Mesenchymal stem cell (in vitro differentiated cells and primary cell): Measurements from ENCODE around the gene ACTR6.

Experiments used
- DNase-seq: peaks from one replicate; pipeline ENCODE4 v3.0.0-alpha.2; 2013
- H2AFZ ChIP-seq: one replicate; pipeline ENCODE4 v1.6.1; 2013; ENCODE audit warnings: low read depth, mild to moderate bottlenecking, control low read depth, inconsistent platforms, low read length, moderate library complexity
- H2AK5ac ChIP-seq: 2 replicates; pipeline ENCODE4 v1.6.1; 2013; ENCODE audit warnings: low read length, moderate library complexity, mild to moderate bottlenecking, inconsistent platforms; ENCODE audit not compliant: severe bottlenecking
- H2BK120ac ChIP-seq: one replicate; pipeline ENCODE4 v1.6.1; 2013; ENCODE audit warnings: low read depth, mild to moderate bottlenecking, inconsistent platforms, low read length, moderate library complexity
- H2BK12ac ChIP-seq, 2 experiments: one replicate each; pipeline ENCODE4 v1.6.1; 2013; ENCODE audit warnings: inconsistent platforms in 2 of 2, low read length in 2 of 2, mild to moderate bottlenecking in 2 of 2, moderate library complexity in 2 of 2, control low read depth in 1 of 2
- H2BK15ac ChIP-seq: one replicate; pipeline ENCODE4 v1.6.1; 2013; ENCODE audit warnings: mild to moderate bottlenecking, low read depth, inconsistent platforms; ENCODE audit not compliant: poor library complexity, severe bottlenecking
- H2BK5ac ChIP-seq: 2 replicates; pipeline ENCODE4 v1.6.1; 2013; ENCODE audit warnings: low read depth, mild to moderate bottlenecking, low read length, control low read depth, inconsistent platforms; ENCODE audit not compliant: poor library complexity, severe bottlenecking
- H3K14ac ChIP-seq, 2 experiments: one replicate each; pipeline ENCODE4 v1.6.1; 2013; ENCODE audit warnings: inconsistent platforms in 2 of 2, low read length in 2 of 2, control low read depth in 1 of 2, mild to moderate bottlenecking in 1 of 2, moderate library complexity in 1 of 2
- H3K18ac ChIP-seq, 2 experiments: one replicate each; pipeline ENCODE4 v1.6.1; 2013; ENCODE audit warnings: inconsistent platforms in 2 of 2, low read length in 2 of 2, control low read depth in 1 of 2, low read depth in 1 of 2, mild to moderate bottlenecking in 1 of 2
- H3K23ac ChIP-seq, 2 experiments: one replicate each; pipeline ENCODE4 v1.6.1; 2013; ENCODE audit warnings: inconsistent platforms in 2 of 2, low read length in 2 of 2, mild to moderate bottlenecking in 2 of 2, moderate library complexity in 2 of 2, control low read depth in 1 of 2
- H3K27ac ChIP-seq: 2 replicates; pipeline ENCODE4 v1.5.1; 2013; ENCODE audit warnings: mild to moderate bottlenecking, moderate library complexity, low read length, control low read depth, inconsistent platforms; ENCODE audit not compliant: poor library complexity, severe bottlenecking
- H3K27me3 ChIP-seq, 2 experiments: 2 replicates each; pipeline versions ENCODE4 v1.6.1 to v1.7.0; 2013; ENCODE audit warnings: low read length in 2 of 2, mild to moderate bottlenecking in 2 of 2, moderate library complexity in 2 of 2, control low read depth in 1 of 2, inconsistent platforms in 1 of 2; ENCODE audit not compliant: control insufficient read depth in 1 of 2, insufficient read depth in 1 of 2
- H3K36me3 ChIP-seq, 2 experiments: 2 replicates each; pipeline versions ENCODE4 v1.6.1 to v1.7.0; 2013; ENCODE audit warnings: low read length in 2 of 2, control low read depth in 1 of 2, inconsistent platforms in 1 of 2, low read depth in 1 of 2, mild to moderate bottlenecking in 1 of 2; ENCODE audit not compliant: insufficient read depth in 2 of 2, control insufficient read depth in 1 of 2
- H3K4ac ChIP-seq, 2 experiments: one replicate each; pipeline ENCODE4 v1.6.1; 2013; ENCODE audit warnings: inconsistent platforms in 2 of 2, low read length in 2 of 2, mild to moderate bottlenecking in 2 of 2, moderate library complexity in 2 of 2, control low read depth in 1 of 2, low read depth in 1 of 2
- H3K4me1 ChIP-seq: 2 replicates; pipeline ENCODE4 v1.6.1; 2013; ENCODE audit warnings: low read depth, low read length, control low read depth; ENCODE audit not compliant: control insufficient read depth, insufficient read depth
- H3K4me2 ChIP-seq: 2 replicates; pipeline ENCODE4 v1.6.1; 2013; ENCODE audit warnings: low read length, mild to moderate bottlenecking, inconsistent platforms; ENCODE audit not compliant: poor library complexity, severe bottlenecking
- H3K4me3 ChIP-seq, 2 experiments: 2 replicates each; pipeline versions ENCODE4 v1.5.1 to v1.7.0; 2013; ENCODE audit warnings: low read length in 2 of 2, mild to moderate bottlenecking in 2 of 2, control low read depth in 1 of 2, low read depth in 1 of 2; ENCODE audit not compliant: insufficient read depth in 1 of 2
- H3K79me1 ChIP-seq: replicated peaks from 2 replicates; pipeline ENCODE4 v1.6.1; 2013; ENCODE audit warnings: mild to moderate bottlenecking, control low read depth, low read length, inconsistent platforms; ENCODE audit not compliant: poor library complexity, severe bottlenecking
- H3K9ac ChIP-seq: 2 replicates; pipeline ENCODE4 v1.7.0; 2013; ENCODE audit warnings: mild to moderate bottlenecking, low read length, moderate library complexity
- H3K9me3 ChIP-seq: 2 replicates; pipeline ENCODE4 v1.7.0; 2013; ENCODE audit warnings: mild to moderate bottlenecking, low read length; ENCODE audit not compliant: control insufficient read depth
- H4K8ac ChIP-seq: one replicate; pipeline ENCODE4 v1.6.1; 2013; ENCODE audit warnings: inconsistent platforms, mild to moderate bottlenecking, low read length, moderate library complexity
- H4K91ac ChIP-seq: one replicate; pipeline ENCODE4 v1.6.1; 2013; ENCODE audit warnings: mild to moderate bottlenecking, low read length, inconsistent platforms
- WGBS: methylation state at CpG from one replicate; pipeline ENCODE4 v1.1.7; 2013; ENCODE audit warnings: mixed read lengths; 5-methylcytosine and 5-hydroxymethylcytosine counted together

Gene ACTR6

DNA sequence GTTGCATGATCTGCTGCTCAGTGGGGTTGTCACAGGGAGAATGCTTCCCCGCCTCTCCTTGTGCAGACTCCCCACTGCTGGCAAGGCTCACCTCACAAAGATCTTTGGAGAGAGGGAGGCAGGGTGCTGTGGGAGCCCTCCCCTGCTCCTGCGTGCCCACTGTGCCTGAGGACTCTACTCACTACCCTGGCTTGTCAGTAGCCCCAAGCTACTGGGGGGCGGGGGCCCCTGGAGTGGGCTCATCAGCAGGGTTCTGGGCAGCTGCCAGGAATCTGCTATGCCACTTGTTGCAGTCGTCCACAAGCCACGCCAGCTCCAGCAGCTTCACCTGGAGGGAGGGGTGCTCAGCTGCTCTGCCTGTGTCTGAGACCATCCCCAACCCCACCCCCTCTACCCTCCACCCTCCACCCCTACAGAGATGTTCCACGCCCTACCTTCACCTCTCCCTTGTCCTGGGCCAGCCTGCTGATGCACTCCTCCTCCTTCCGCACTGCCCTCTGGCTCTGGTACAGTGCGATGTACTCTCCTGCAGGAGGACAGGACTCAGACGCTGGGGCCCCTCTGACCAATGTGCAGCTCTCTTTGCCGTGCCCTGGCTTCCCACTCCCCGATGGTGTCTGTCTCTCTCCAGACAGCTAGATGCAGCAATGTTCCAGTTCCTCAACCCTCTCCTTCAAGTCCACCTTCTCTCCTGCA, 43.7 kb upstream of the ACTR6 start:
- no peak overlapping the region for H3K14ac ChIP-seq
- H2AK5ac ChIP-seq, result no peak overlapping the region
- no peak for DNase-seq
- H3K4me2 ChIP-seq, result no peak overlapping the region
- no peaks in the 10 kb centered on the region for H3K79me1 ChIP-seq
- no peak overlapping the region for H4K91ac ChIP-seq
- H2BK15ac ChIP-seq, result no peak overlapping the region
- no peak overlapping the region for H2BK5ac ChIP-seq
- no peak overlapping the region for H3K27ac ChIP-seq
- no peak overlapping the region for H2BK12ac ChIP-seq
- H3K4ac ChIP-seq, result no peak overlapping the region
- H4K8ac ChIP-seq, result no peak overlapping the region
- H3K36me3 ChIP-seq, result no peaks in the 10 kb centered on the region
- no peaks in the 10 kb centered on the region for H3K27me3 ChIP-seq
- H2AFZ ChIP-seq, result no peak overlapping the region
- H3K18ac ChIP-seq, result no peak overlapping the region
- H3K9ac ChIP-seq, result no peak overlapping the region
- H3K4me1 ChIP-seq, result peaks cover 7% of the 10 kb centered on the region
- 80% methylated on average over 11 of the region's 11 CpGs for WGBS
- no peaks in the 10 kb centered on the region for H3K9me3 ChIP-seq
- no peak overlapping the region for H2BK120ac ChIP-seq
- no peak overlapping the region for H3K23ac ChIP-seq
- H3K4me3 ChIP-seq, result no peak overlapping the region

DNA sequence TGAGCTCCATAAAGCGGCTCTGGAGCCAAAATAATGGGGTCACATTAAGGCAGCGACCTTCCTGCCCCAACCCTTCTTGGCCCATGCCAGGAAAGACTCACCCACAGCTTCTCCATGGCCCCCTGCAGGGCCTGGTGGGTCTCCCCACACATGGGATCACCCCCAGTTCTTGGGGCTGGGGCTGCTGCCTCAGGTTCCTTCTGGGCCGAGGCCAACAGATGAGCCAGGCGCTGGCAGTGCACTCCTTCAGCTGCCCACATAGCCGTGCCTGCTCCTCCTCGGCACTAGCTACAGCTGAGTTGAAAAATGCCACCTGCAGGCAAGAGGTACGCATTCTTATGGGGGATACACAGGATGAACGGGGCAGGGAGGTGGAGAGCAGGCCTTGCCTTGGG, 43.2 kb upstream of the ACTR6 start:
- Histone ChIP-seq H2BK15ac (no peak overlapping the region), H3K4me2 (no peak overlapping the region), H4K91ac (no peak overlapping the region), H3K4ac (no peak overlapping the region), H3K4me1 (peaks cover 7% of the 10 kb centered on the region), H3K9me3 (no peaks in the 10 kb centered on the region), H2BK120ac (no peak overlapping the region), H3K9ac (no peak overlapping the region), H3K23ac (no peak overlapping the region), H3K27me3 (no peaks in the 10 kb centered on the region), H2BK5ac (no peak overlapping the region), H3K79me1 (no peaks in the 10 kb centered on the region), H2BK12ac (no peak overlapping the region), H2AK5ac (no peak overlapping the region), H2AFZ (no peak overlapping the region), H3K27ac (no peak overlapping the region), H4K8ac (no peak overlapping the region), H3K4me3 (no peak overlapping the region), H3K36me3 (no peaks in the 10 kb centered on the region), H3K14ac (no peak overlapping the region), H3K18ac (no peak overlapping the region)
- DNase-seq, result no peak
- 88% methylated on average over 8 of the region's 8 CpGs for WGBS

DNA sequence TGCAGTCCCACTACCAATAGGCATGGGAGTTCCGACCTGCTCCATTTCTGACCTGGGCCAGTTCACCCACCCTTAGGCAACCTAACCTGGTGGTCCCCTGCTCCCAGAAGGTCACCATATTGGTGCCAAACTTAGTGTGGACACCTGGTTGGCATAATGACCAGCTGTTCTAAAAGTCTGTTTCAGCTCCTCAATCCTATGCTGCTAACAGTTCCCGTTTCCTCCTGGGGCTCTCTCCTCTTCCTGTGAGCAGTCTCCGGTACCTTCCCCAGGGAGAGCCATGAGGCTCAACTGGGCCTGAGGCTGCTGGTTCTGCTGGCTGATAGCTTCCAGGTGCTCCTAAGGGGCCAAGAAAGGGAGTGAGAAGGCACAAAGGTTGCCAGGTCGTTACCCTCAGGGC, 42.1 kb upstream of the ACTR6 start:
- no peaks in the 10 kb centered on the region for H3K36me3 ChIP-seq
- H2AFZ ChIP-seq, result no peak overlapping the region
- H3K27me3 ChIP-seq, result no peaks in the 10 kb centered on the region
- H4K8ac ChIP-seq, result no peak overlapping the region
- peaks cover 7% of the 10 kb centered on the region for H3K4me1 ChIP-seq
- H3K4ac ChIP-seq, result no peak overlapping the region
- WGBS, result 85% methylated on average over 4 of the region's 4 CpGs
- no peak overlapping the region for H3K4me2 ChIP-seq
- H3K79me1 ChIP-seq, result no peaks in the 10 kb centered on the region
- H2BK15ac ChIP-seq, result no peak overlapping the region
- no peak overlapping the region for H2BK120ac ChIP-seq
- H3K18ac ChIP-seq, result no peak overlapping the region
- H3K23ac ChIP-seq, result no peak overlapping the region
- H2AK5ac ChIP-seq, result no peak overlapping the region
- no peak overlapping the region for H3K4me3 ChIP-seq
- H3K9ac ChIP-seq, result no peak overlapping the region
- H4K91ac ChIP-seq, result no peak overlapping the region
- no peak overlapping the region for H2BK5ac ChIP-seq
- no peak for DNase-seq
- H3K9me3 ChIP-seq, result no peaks in the 10 kb centered on the region
- no peak overlapping the region for H3K27ac ChIP-seq
- H2BK12ac ChIP-seq, result no peak overlapping the region
- H3K14ac ChIP-seq, result no peak overlapping the region

DNA sequence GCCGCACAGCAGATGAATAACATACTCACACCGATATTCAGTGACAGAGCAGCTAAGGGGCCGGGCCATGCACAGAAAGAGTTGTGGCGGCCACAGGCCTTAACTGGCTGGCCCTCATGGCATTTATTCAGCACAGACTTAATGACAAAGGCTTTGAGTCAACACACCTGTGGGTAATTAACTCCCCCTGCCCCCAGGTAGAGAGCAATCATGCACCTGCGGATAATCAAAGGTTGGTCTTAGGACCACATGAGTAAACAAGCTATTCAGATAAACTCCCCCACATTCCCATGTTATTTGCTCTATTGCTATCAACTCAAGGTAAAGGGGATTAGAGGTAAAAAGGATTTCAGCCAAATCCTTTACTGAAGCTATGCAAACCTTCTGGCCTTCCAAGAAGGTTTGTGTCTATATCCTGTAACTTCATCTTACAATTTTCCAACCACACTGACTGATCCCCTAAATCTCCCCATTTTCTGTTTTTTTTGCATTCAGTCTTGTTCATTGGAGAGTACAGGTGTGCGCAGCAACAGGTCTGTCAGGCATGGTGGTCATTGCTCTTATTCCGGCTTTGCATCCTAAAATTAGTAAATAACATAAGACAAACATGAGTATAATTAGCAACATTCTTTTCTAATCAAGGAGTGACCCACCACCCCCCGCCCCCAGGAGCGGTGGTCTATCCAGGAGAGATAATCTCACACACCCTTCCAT, 41.1 kb upstream of the ACTR6 start:
- H3K27me3 ChIP-seq, result no peaks in the 10 kb centered on the region
- H2AFZ ChIP-seq, result no peak overlapping the region
- H3K4me1 ChIP-seq, result peaks cover 8% of the 10 kb centered on the region
- H3K79me1 ChIP-seq, result no peaks in the 10 kb centered on the region
- H3K23ac ChIP-seq, result no peak overlapping the region
- DNase-seq, result no peak
- no peak overlapping the region for H3K4ac ChIP-seq
- no peak overlapping the region for H3K9ac ChIP-seq
- no peak overlapping the region for H3K27ac ChIP-seq
- no peaks in the 10 kb centered on the region for H3K9me3 ChIP-seq
- no peak overlapping the region for H4K91ac ChIP-seq
- H3K18ac ChIP-seq, result no peak overlapping the region
- H2BK15ac ChIP-seq, result no peak overlapping the region
- no peak overlapping the region for H3K4me2 ChIP-seq
- no peak overlapping the region for H2AK5ac ChIP-seq
- no peak overlapping the region for H2BK120ac ChIP-seq
- H2BK5ac ChIP-seq, result no peak overlapping the region
- WGBS, result 94% methylated on average over 6 of the region's 9 CpGs
- H2BK12ac ChIP-seq, result no peak overlapping the region
- no peaks in the 10 kb centered on the region for H3K36me3 ChIP-seq
- H4K8ac ChIP-seq, result no peak overlapping the region
- H3K4me3 ChIP-seq, result no peak overlapping the region
- no peak overlapping the region for H3K14ac ChIP-seq
